Breast epithelium (tissue), 3 donors: ENCODE measurements around the gene TMEM270.

Source experiments
- POLR2A ChIP-seq: fragments of 450-650 bp; IDR thresholded peaks from one replicate; pipeline ENCODE4 v1.6.1; 2016; ENCODE audit warnings: antibody characterized with exemption, mild to moderate bottlenecking, moderate library complexity
- TF ChIP-seq, protein P1 (sequence below), 3 donors: fragments of 450-650 bp; IDR thresholded peaks; one replicate each; pipeline ENCODE4 v1.5.1; 2016 to 2017; ENCODE audit warnings: antibody characterized with exemption in 3 of 3, mild to moderate bottlenecking in 3 of 3, moderate library complexity in 3 of 3

DNA sequence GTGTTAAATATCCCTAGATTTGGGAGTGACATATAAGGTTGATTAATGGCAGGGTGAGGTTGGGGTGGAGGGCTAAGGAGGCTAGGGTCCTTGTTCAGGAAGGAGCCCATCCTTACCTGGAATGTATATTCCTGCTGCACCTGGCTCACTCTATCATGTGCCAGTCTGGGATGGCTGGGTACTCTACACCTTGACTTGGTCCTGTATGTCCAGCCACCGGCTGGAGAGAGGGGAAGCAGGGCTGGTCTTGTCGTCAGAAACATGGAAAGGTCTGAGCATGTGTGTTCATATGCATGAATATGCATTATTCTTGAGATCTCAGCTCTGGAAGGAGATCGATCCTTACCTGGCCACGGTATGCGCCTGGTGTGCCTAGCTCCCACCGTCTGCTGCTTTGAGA is 33.2 kb downstream of the TMEM270 start:
- TF ChIP-seq, protein P1, sequence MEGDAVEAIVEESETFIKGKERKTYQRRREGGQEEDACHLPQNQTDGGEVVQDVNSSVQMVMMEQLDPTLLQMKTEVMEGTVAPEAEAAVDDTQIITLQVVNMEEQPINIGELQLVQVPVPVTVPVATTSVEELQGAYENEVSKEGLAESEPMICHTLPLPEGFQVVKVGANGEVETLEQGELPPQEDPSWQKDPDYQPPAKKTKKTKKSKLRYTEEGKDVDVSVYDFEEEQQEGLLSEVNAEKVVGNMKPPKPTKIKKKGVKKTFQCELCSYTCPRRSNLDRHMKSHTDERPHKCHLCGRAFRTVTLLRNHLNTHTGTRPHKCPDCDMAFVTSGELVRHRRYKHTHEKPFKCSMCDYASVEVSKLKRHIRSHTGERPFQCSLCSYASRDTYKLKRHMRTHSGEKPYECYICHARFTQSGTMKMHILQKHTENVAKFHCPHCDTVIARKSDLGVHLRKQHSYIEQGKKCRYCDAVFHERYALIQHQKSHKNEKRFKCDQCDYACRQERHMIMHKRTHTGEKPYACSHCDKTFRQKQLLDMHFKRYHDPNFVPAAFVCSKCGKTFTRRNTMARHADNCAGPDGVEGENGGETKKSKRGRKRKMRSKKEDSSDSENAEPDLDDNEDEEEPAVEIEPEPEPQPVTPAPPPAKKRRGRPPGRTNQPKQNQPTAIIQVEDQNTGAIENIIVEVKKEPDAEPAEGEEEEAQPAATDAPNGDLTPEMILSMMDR (IDR thresholded peaks at IDR 0.05), result no peak
- TF ChIP-seq POLR2A, result no peak
